ENCODE results near the gene ATG9B.

The ATG9B gene

GRCh38 chr7:150966002-150966401, 58.3 kb downstream of the ATG9B start:
- no peak for DNase-seq (ENCODE audit: low read depth)

GRCh38 chr7:150965273-150965830, 58.9 kb downstream of the ATG9B start:
- DNase-seq (ENCODE audit: low read depth): no peak

Data from activated T-cell treated with anti-CD3 and anti-CD28 coated beads for 1 hour (primary cell).